Activated naive CD4-positive, alpha-beta T cell treated with anti-CD3 and anti-CD28 coated beads, Interleukin-2, amount 50 U/mL, for 16 hours (primary cell): Measurements from ENCODE around the gene SPHK1.

Experiments used
- DNase-seq: peaks from one replicate; pipeline ENCODE4 v3.0.0-alpha.2; 2020

The SPHK1 gene

GRCh38 chr17:76408037-76408849 is 23.8 kb downstream of the SPHK1 start:
- DNase-seq: peak; percentile 71

- DNase-seq: no peak
Measured at GRCh38 chr17:76410328-76410965, 26.0 kb downstream of the SPHK1 start.

- no peak for DNase-seq
Measured at GRCh38 chr17:76411247-76411646, 26.8 kb downstream of the SPHK1 start.

GRCh38 chr17:76414334-76415295 is 30.2 kb downstream of the SPHK1 start:
- no peak for DNase-seq

- no peak for DNase-seq
Measured at GRCh38 chr17:76415786-76416185, 31.4 kb downstream of the SPHK1 start.

GRCh38 chr17:76416457-76416856 is 32.0 kb downstream of the SPHK1 start:
- no peak for DNase-seq

GRCh38 chr17:76416899-76417298 is 32.5 kb downstream of the SPHK1 start:
- DNase-seq: no peak

- DNase-seq: no peak
Measured at GRCh38 chr17:76417499-76418143, 33.2 kb downstream of the SPHK1 start.

GRCh38 chr17:76419576-76420260 is 35.3 kb downstream of the SPHK1 start:
- DNase-seq: no peak

- DNase-seq: no peak
Measured at GRCh38 chr17:76420356-76421043, 36.1 kb downstream of the SPHK1 start.

GRCh38 chr17:76421044-76421407 is 36.6 kb downstream of the SPHK1 start:
- no peak for DNase-seq

- no peak for DNase-seq
Measured at GRCh38 chr17:76422406-76422805, 38.0 kb downstream of the SPHK1 start.

GRCh38 chr17:76422860-76423259 is 38.5 kb downstream of the SPHK1 start:
- DNase-seq: no peak

GRCh38 chr17:76426853-76427252 is 42.4 kb downstream of the SPHK1 start:
- no peak for DNase-seq

- no peak for DNase-seq
Measured at GRCh38 chr17:76427501-76428231, 43.3 kb downstream of the SPHK1 start.

GRCh38 chr17:76428511-76428910 is 44.1 kb downstream of the SPHK1 start:
- no peak for DNase-seq

GRCh38 chr17:76431509-76431908 is 47.1 kb downstream of the SPHK1 start:
- no peak for DNase-seq

- DNase-seq: no peak
Measured at GRCh38 chr17:76432004-76432403, 47.6 kb downstream of the SPHK1 start.

- no peak for DNase-seq
Measured at GRCh38 chr17:76432712-76433336, 48.4 kb downstream of the SPHK1 start.

GRCh38 chr17:76433693-76434092 is 49.3 kb downstream of the SPHK1 start:
- no peak for DNase-seq
